ENCODE results near the gene ACAP3. TPM values are rescaled to one million over a fixed set of nuclear protein-coding genes. Genes with fewer than 3 reads are reported as not detected.

Gene ACAP3
- total and polyA plus RNA-seq, 5 experiments from 2014 or later = 2.0 to 69.1 (median 6.7) TPM

GRCh38 chr1:1349256-1350012, 41.7 kb upstream of the ACAP3 start, which contains the start of gene DVL1:
Gene DVL1, minus strand, starts transcription at chr1:1349418. Its CDS starts 353 bp downstream, at chr1:1349065.
- peak within 1 kb of the TSS in 9 of 10 donors; percentile 9 to 90 (median 71) for H3K27ac Mint-ChIP-seq
- peak within 1 kb of the TSS; percentile 55 to 88 (median 74) for H3K4me3 Mint-ChIP-seq
- DNase-seq (peak; percentile 42 to 92 (median 76)), ATAC-seq (peak; percentile 82)
- POLR2A ChIA-PET = interaction anchor here (1.7 to 3.2 kb wide), 4 partner anchors 14 to 26 kb away, joined by 8 to 19 read pairs (median 12); partner anchors contain the start of genes AURKAIP1, CPTP and INTS11
- peaks cover 0 to 10% (median 0%) of the 10 kb centered on the region in 5 donors for H3K27me3 Mint-ChIP-seq
- H3K4me1 Mint-ChIP-seq = peaks cover 18 to 42% (median 35%) of the 10 kb centered on the region in 4 donors
- no peaks in the 10 kb centered on the region for H3K36me3 Mint-ChIP-seq
- H3K9me3 Mint-ChIP-seq = no peaks in the 10 kb centered on the region

DNA sequence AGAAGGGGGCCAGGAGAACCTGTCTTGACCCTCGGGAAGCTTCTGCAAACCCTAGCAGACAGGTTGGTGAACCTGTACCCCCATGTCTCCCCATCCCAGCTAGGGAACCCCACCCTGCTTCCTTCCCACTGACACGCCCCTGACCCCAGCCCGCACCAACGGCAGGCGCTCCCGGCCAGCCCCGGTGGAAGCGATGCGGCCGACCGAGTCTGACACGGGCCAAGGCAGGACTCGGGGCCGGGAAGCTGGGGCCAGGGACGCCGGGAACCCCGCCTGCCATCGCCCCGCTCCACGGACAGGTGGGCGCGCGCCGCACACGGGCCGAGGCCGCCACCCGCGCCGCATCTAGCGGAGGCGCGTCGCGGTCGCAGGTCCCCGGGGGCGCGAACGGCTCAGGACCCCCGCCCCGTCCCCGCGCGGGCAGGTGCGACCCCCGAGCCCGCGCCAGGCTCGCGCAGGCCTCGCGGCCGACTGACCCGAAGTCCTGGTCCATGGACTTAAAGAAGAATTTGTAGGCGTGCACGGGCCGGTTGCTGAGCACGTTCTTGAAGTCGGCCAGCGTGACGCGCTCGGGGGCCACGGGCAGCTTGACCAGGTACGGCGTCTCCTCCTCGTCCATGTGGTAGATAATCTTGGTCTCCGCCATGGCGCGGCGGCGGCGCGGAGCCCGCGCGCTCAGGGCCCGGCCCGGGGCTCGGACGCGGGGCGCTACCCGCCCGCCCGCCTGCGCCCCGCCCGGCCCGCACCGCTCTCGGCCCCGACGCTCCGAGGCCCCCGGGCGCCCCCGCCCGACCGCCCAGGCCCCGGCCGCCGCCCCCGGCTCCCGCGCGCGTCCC, 40.9 kb upstream of the ACAP3 start:
- DNase-seq (no peak), ATAC-seq (peak; percentile 29 to 45)
- no peaks in the 10 kb centered on the region for H3K9me3 Mint-ChIP-seq
- H3K27ac Mint-ChIP-seq = peak overlapping the region in 9 of 10 donors; percentile 9 to 90 (median 71)
- peaks cover 0 to 9% (median 0%) of the 10 kb centered on the region in 5 donors for H3K27me3 Mint-ChIP-seq
- no peaks in the 10 kb centered on the region for H3K36me3 Mint-ChIP-seq
- peaks cover 18 to 36% (median 30%) of the 10 kb centered on the region in 4 donors for H3K4me1 Mint-ChIP-seq
- H3K4me3 Mint-ChIP-seq = peak overlapping the region; percentile 55 to 88 (median 74)
- POLR2A ChIA-PET = interaction anchor here (0.6 to 3.2 kb wide), 13 partner anchors 10 to 267 kb away, joined by 3 to 19 read pairs (median 7); partner anchors contain the start of genes AURKAIP1, CCNL2, CPTP and INTS11

DNA sequence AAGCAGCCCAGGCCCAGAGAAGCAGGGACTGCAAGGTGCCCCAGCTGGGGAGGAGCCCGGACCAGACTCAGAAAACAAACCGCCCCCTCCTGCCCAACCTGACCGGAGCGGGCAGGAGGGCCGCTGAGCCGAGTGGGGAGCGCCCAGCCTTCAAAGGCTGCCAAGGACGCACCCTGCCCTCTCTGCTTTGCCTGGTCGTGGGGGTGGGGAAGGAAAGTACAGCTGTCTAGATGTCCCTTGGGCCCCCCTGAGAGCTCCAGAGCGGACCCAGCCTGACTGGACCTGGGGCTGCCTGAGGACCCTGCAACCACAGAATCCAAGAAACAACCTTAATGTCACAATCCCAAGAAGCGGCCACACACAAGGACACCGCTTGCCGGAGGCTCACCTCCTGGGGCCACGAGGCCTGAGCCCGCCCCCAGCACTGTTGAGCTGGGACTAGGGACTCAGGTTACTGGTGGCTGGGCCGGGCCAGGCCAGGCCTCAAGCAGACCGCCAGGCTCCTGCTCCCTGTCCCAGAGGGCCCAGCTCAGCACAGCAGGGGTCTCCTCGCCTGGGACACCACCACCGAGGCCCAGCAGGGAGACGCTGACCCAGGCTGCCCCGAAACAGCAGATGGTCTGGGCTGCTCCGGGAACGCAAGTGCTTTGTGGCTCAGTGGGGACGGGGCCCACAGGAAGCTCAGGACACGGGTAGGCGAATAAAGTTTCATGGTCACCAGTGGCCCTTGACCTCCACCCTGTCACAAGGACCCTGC, 40.1 kb upstream of the ACAP3 start:
- Mint-ChIP-seq H3K27me3 (peaks cover 0 to 6% (median 0%) of the 10 kb centered on the region in 5 donors), H3K9me3 (no peaks in the 10 kb centered on the region), H3K36me3 (no peaks in the 10 kb centered on the region), H3K4me3 (peak overlapping the region; percentile 46 to 88 (median 74)), H3K4me1 (peaks cover 16 to 30% (median 24%) of the 10 kb centered on the region in 4 donors), H3K27ac (peak overlapping the region; percentile 9 to 90 (median 70))
- POLR2A ChIA-PET = interaction anchor here (0.6 to 3.2 kb wide), 15 partner anchors 10 to 267 kb away, joined by 3 to 19 read pairs (median 6); partner anchors contain the start of genes AURKAIP1, CCNL2, CPTP and INTS11
- ATAC-seq = no peak
- DNase-seq = no peak

DNA sequence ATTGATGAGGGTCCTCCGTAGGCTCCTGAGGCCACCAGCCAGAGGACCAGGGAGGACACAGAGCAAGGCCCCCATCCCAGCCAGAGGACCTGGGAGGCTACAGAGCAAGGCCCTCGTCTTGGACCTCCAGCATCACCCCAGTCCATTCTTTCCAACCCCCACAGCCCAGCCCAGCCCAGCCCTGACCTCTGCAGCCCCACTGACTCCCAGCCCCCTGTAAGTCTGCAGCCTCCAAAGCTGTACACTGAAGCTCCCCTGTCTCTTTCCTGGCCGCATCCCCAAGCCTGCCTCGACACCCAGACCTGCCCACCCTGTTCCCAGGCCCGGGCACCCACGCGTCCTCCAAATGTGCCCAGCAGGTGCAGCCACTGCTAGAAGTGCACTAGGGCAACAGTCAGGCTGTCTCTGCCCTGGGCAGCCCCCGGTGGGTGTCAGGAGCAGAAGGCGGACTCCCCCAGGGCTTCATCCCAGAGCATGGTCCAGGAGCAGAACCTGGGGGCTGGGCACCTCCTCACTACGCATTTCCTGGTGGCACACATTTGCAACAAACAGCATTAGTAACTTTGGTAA, 39.4 kb upstream of the ACAP3 start:
- Mint-ChIP-seq H3K4me1 (peaks cover 10 to 23% (median 16%) of the 10 kb centered on the region in 4 donors), H3K36me3 (no peaks in the 10 kb centered on the region), H3K27ac (peak overlapping the region in 7 of 10 donors; percentile 5 to 79 (median 43)), H3K27me3 (no peaks in the 10 kb centered on the region), H3K9me3 (no peaks in the 10 kb centered on the region), H3K4me3 (peak overlapping the region; percentile 22 to 82 (median 70))
- ATAC-seq (no peak), DNase-seq (no peak)
- POLR2A ChIA-PET = interaction anchor here (1.0 to 3.2 kb wide), 10 partner anchors 9 to 73 kb away, joined by 3 to 19 read pairs (median 8); partner anchors contain the start of genes AURKAIP1, CCNL2, MRPL20 and MXRA8

DNA sequence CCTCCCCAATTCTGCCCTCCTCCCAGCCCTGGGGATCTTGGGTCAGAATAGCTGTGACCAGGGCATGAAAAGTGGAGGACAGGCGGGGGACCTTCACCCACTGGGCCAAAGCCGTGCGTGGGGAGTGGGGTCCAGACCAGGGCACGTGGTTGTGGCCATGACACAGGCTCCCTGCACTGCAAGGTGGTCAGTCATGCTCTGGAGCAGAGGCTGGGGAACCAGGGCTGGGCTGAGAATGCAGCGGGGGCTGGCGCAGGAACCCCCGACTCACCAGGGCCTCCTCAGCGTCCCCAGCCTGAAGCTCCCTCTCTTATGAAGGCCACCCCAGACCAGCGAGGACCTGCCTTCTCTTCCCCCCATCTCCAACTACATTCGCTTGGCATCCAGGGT, 38.8 kb upstream of the ACAP3 start:
- DNase-seq = no peak
- Mint-ChIP-seq H3K27me3 (no peaks in the 10 kb centered on the region), H3K4me1 (peaks cover 9 to 19% (median 15%) of the 10 kb centered on the region in 4 donors), H3K4me3 (peak overlapping the region in 3 of 10 donors; percentile 10 to 79 (median 70)), H3K27ac (peak overlapping the region in 1 of 10 donors; percentile 51), H3K36me3 (no peaks in the 10 kb centered on the region), H3K9me3 (no peaks in the 10 kb centered on the region)
- no peak for ATAC-seq
- POLR2A ChIA-PET = interaction anchor here (1.0 to 3.2 kb wide), 3 partner anchors 9 to 26 kb away, joined by 3 to 19 read pairs (median 4); no protein-coding TSS in a partner anchor

GRCh38 chr1:1345860-1346500, 38.2 kb upstream of the ACAP3 start:
- no peak overlapping the region for H3K4me3 Mint-ChIP-seq
- no peaks in the 10 kb centered on the region for H3K36me3 Mint-ChIP-seq
- no peaks in the 10 kb centered on the region for H3K27me3 Mint-ChIP-seq
- no peak for DNase-seq
- POLR2A ChIA-PET = interaction anchor here (1.3 to 3.2 kb wide), 2 partner anchors 8 to 26 kb away, joined by 4 to 19 read pairs; no protein-coding TSS in a partner anchor
- no peaks in the 10 kb centered on the region for H3K9me3 Mint-ChIP-seq
- H3K4me1 Mint-ChIP-seq = peaks cover 9 to 19% (median 15%) of the 10 kb centered on the region in 4 donors
- ATAC-seq = no peak
- peak overlapping the region in 3 of 10 donors; percentile 25 to 51 (median 47) for H3K27ac Mint-ChIP-seq

GRCh38 chr1:1345384-1345783, 37.7 kb upstream of the ACAP3 start:
- peaks cover 9 to 19% (median 15%) of the 10 kb centered on the region in 4 donors for H3K4me1 Mint-ChIP-seq
- ATAC-seq (no peak), DNase-seq (no peak)
- no peaks in the 10 kb centered on the region for H3K27me3 Mint-ChIP-seq
- H3K4me3 Mint-ChIP-seq = no peak overlapping the region
- H3K9me3 Mint-ChIP-seq = no peaks in the 10 kb centered on the region
- POLR2A ChIA-PET = no interaction called here
- H3K36me3 Mint-ChIP-seq = no peaks in the 10 kb centered on the region
- no peak overlapping the region for H3K27ac Mint-ChIP-seq

DNA sequence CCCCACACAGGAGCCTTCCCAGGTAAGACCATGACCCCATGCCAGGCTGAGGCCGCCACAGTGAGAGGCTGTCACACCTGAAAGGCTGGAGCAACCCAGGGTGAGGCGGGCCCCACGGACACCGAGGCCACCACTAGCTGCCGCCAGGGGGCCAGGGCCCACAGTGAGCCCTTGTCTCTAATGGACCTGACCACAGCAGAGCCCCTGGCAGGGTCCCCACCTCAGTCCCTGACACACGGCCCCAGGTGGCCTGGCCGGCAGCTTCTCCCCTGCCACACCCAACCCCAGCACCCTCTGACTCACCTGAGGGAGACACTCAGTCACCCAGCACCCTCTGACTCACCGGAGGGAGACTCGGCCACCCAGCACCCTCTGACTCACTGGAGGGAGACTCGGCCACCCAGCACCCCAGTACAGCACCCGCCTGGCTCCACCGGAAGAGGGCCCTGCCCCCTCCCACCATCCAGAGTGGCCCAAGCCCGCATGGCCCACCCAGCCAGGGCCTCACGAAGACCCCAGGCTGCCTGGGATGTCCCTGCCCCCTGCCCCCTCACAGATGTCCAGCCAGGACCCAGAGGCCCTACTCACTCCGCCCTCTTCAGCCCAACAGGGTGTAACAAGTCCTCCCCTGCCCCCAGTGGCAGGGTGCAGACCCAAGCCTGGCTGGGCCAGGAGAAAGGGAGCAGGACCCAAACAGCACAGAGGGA, 37.1 kb upstream of the ACAP3 start:
- Mint-ChIP-seq H3K27me3 (no peaks in the 10 kb centered on the region), H3K36me3 (no peaks in the 10 kb centered on the region), H3K9me3 (no peaks in the 10 kb centered on the region), H3K4me1 (peaks cover 9 to 19% (median 15%) of the 10 kb centered on the region in 4 donors), H3K4me3 (no peak overlapping the region), H3K27ac (no peak overlapping the region)
- POLR2A ChIA-PET = no interaction called here
- DNase-seq (no peak), ATAC-seq (no peak)

DNA sequence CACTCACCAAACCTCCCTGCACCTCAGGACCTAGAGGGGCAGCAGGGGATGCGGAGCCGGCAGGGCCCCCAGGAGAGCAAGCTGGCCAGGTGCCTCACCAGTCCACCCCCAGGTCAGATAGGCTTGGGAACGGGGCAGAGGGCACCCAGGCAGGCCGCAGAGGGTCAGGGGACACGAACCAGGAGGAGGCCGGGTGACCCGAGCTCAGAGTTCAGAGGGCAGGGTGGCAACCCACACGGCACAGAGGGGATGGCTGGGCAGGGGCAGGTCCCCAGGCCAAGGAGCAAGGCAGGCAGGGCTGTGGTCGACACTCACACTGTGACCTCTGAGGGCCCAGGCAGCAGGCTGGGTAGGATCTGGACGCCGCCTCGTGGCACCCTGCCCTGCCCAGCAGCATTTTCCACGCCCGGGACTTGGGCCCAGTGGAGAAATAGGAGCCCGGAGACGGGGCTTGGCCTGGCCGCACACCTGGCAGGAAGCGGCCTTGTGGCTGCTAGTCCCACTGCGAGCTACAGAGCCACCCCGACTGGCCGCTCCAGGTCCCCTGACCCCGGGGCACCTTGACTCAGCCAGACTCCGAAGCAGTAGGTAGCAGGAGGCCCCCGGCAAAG, 36.2 kb upstream of the ACAP3 start:
- H3K36me3 Mint-ChIP-seq = no peaks in the 10 kb centered on the region
- H3K9me3 Mint-ChIP-seq = no peaks in the 10 kb centered on the region
- ATAC-seq = no peak

GRCh38 chr1:1342584-1343115, 34.9 kb upstream of the ACAP3 start:
- POLR2A ChIA-PET = interaction anchor here (0.5 to 0.9 kb wide), 2 partner anchors 32 to 204 kb away, joined by 3 to 6 read pairs; no protein-coding TSS in a partner anchor
- H3K4me1 Mint-ChIP-seq = peaks cover 9 to 13% (median 11%) of the 10 kb centered on the region in 4 donors
- H3K27ac Mint-ChIP-seq = peak overlapping the region in 2 of 10 donors; percentile 41 to 53

More for the DNA sequence above, 36.2 kb upstream of the ACAP3 start:
- Mint-ChIP-seq H3K27me3 (no peaks in the 10 kb centered on the region), H3K4me3 (no peak overlapping the region), H3K4me1 (peaks cover 9 to 19% (median 15%) of the 10 kb centered on the region in 4 donors), H3K27ac (peak overlapping the region in 1 of 10 donors; percentile 53)
- POLR2A ChIA-PET = interaction anchor here (0.6 to 1.2 kb wide), 4 partner anchors 12 to 193 kb away, joined by 3 to 4 read pairs (median 4); no protein-coding TSS in a partner anchor
- no peak for DNase-seq

More at GRCh38 chr1:1342584-1343115, 34.9 kb upstream of the ACAP3 start:
- DNase-seq (no peak), ATAC-seq (no peak)
- H3K9me3 Mint-ChIP-seq = no peaks in the 10 kb centered on the region
- H3K4me3 Mint-ChIP-seq = no peak overlapping the region
- no peaks in the 10 kb centered on the region for H3K27me3 Mint-ChIP-seq
- H3K36me3 Mint-ChIP-seq = no peaks in the 10 kb centered on the region
